HepG2 (cell line): ENCODE measurements around the gene ZSCAN26. TPM values are rescaled to one million over a fixed set of nuclear protein-coding genes. Genes with fewer than 3 reads are reported as not detected.
A peak's percentile ranks its signal among the peaks of the same experiment; 100 is the strongest.

Experiments used
- ARID4A ChIP-seq: sonication (generic); formaldehyde crosslinking; IDR thresholded peaks from 2 replicates; pipeline ENCODE4 v1.5.0; 2020; ENCODE audit warnings: mild to moderate bottlenecking, missing genetic modification reagents, borderline replicate concordance
- FOXM1 ChIP-seq: sonication (generic); formaldehyde crosslinking; IDR thresholded peaks from 2 replicates; pipeline ENCODE4 v1.5.0; 2020; ENCODE audit warnings: missing genetic modification reagents
- HNF1B ChIP-seq: sonication (generic); formaldehyde crosslinking; IDR thresholded peaks from 2 replicates; pipeline ENCODE4 v1.5.1; 2020; ENCODE audit warnings: mild to moderate bottlenecking, moderate library complexity, missing genetic modification reagents
- MLLT10 ChIP-seq: sonication (generic); formaldehyde crosslinking; IDR thresholded peaks from 2 replicates; pipeline ENCODE4 v1.4.0; 2020; ENCODE audit warnings: missing genetic modification reagents
- POLR2A ChIP-seq, 2 experiments: IDR thresholded peaks; 2 replicates each; pipeline ENCODE4 v1.6.1; 2011; ENCODE audit warnings: low read depth in 2 of 2, low read length in 2 of 2, mild to moderate bottlenecking in 1 of 2, moderate library complexity in 1 of 2; ENCODE audit not compliant: insufficient read depth in 1 of 2
- SOX6 ChIP-seq, 2 experiments: fragments of 450-650 bp in 1 of 2; sonication (generic) in 1 of 2; formaldehyde crosslinking in 1 of 2; IDR thresholded peaks; 2 replicates each; pipeline versions ENCODE4 v1.4.0 to v1.6.1; 2017 to 2020; ENCODE audit warnings: antibody characterized with exemption in 1 of 2, mild to moderate bottlenecking in 1 of 2, missing genetic modification reagents in 1 of 2
- YEATS4 ChIP-seq: sonication (generic); formaldehyde crosslinking; IDR thresholded peaks from 2 replicates; pipeline ENCODE4 v1.4.0; 2020; ENCODE audit warnings: missing genetic modification reagents, borderline replicate concordance
- ZFAT ChIP-seq: sonication (generic); formaldehyde crosslinking; conservative IDR thresholded peaks from 2 replicates; pipeline ENCODE4 v1.8.1; 2023; ENCODE audit warnings: missing genetic modification reagents, inconsistent platforms
- ZFP36L1 ChIP-seq: sonication (generic); formaldehyde crosslinking; IDR thresholded peaks from 2 replicates; pipeline ENCODE4 v1.8.0; 2022; ENCODE audit warnings: mild to moderate bottlenecking, missing genetic modification reagents, moderate library complexity
- ZNF235 ChIP-seq: sonication (generic); formaldehyde crosslinking; IDR thresholded peaks from 2 replicates; pipeline ENCODE4 v1.8.1; 2023; ENCODE audit warnings: mild to moderate bottlenecking, missing genetic modification reagents, borderline replicate concordance
- ZNF839 ChIP-seq: sonication (generic); formaldehyde crosslinking; IDR thresholded peaks from 2 replicates; pipeline ENCODE4 v1.4.0; 2020; ENCODE audit warnings: missing genetic modification reagents, mild to moderate bottlenecking, borderline replicate concordance
- polyA plus RNA-seq, 8 experiments: library from polyadenylated mRNA; depleted of rRNA in 3 of 8; stranded (reverse) in 7 of 8; unstranded in 1 of 8; fragments of >200 nt; fragmentation: Illumina TruSeq in 4 of 8; extraction: Trizol in 4 of 8; gene quantifications; 2 replicates each; pipeline versions ENCODE4 v1.2.1 to v1.2.3, GENCODE V29; 2011 to 2016; ENCODE audit warnings: low read depth in 4 of 8, missing spikeins in 1 of 8, mixed read lengths in 1 of 8; ENCODE audit not compliant: insufficient read depth in 1 of 8
- total RNA-seq, 5 experiments: library from RNA; depleted of rRNA; stranded (reverse); fragments of >200 nt; fragmentation: Illumina TruSeq; extraction: Trizol; gene quantifications; 2 replicates each; pipeline ENCODE4 v1.2.3, GENCODE V29; 2016; ENCODE audit warnings: low read depth in 1 of 5
- TF ChIP-seq, protein P1 (sequence below): sonication (generic); formaldehyde crosslinking; IDR thresholded peaks from 2 replicates; pipeline ENCODE4 v1.5.1; 2020; ENCODE audit warnings: missing genetic modification reagents, mild to moderate bottlenecking, borderline replicate concordance
- TF ChIP-seq, protein P2 (sequence below): sonication (generic); formaldehyde crosslinking; IDR thresholded peaks from 2 replicates; pipeline ENCODE4 v1.4.0; 2020; ENCODE audit warnings: low read depth, mild to moderate bottlenecking, missing genetic modification reagents
- TF ChIP-seq, protein P3 (sequence below): sonication (generic); formaldehyde crosslinking; IDR thresholded peaks from 2 replicates; pipeline ENCODE4 v1.4.0; 2020; ENCODE audit warnings: mild to moderate bottlenecking, missing genetic modification reagents
- TF ChIP-seq, protein P4 (sequence below): sonication (generic); formaldehyde crosslinking; IDR thresholded peaks from 2 replicates; pipeline ENCODE4 v1.4.0; 2020; ENCODE audit warnings: missing genetic modification reagents, low read depth, mild to moderate bottlenecking, borderline replicate concordance

ZSCAN26 gene
- total and polyA plus RNA-seq, 2 of the 13 experiments (the other 11 are each of a cell fraction or from before 2014, with no cell fraction given): 12.0 to 15.6 TPM

- TF ChIP-seq ARID4A (CRISPR knock-in tag) (no peak; the same call in 1 of the 2 replicates), ZNF235 (no peak), POLR2A (IDR thresholded peaks at IDR 0.05; ENCODE audit: insufficient read depth in 1 of 2, low read depth in 2 of 2, low read length in 2 of 2) (peak in 1 of 2 experiments; percentile 22; a peak in 1 of 4 replicates), ZFP36L1 (CRISPR knock-in tag) (no peak), YEATS4 (CRISPR knock-in tag) (peak; percentile 65; the same call in 1 of the 2 replicates), ZNF839 (no peak), ZFAT (CRISPR knock-in tag) (no peak), MLLT10 (CRISPR knock-in tag) (no peak), SOX6 (IDR thresholded peaks at IDR 0.05) (no peak), SOX6 (CRISPR knock-in tag; IDR thresholded peaks at IDR 0.05) (peak; percentile 82), HNF1B (CRISPR knock-in tag) (peak; percentile 84), FOXM1 (CRISPR knock-in tag) (no peak)
- TF ChIP-seq, protein P1, sequence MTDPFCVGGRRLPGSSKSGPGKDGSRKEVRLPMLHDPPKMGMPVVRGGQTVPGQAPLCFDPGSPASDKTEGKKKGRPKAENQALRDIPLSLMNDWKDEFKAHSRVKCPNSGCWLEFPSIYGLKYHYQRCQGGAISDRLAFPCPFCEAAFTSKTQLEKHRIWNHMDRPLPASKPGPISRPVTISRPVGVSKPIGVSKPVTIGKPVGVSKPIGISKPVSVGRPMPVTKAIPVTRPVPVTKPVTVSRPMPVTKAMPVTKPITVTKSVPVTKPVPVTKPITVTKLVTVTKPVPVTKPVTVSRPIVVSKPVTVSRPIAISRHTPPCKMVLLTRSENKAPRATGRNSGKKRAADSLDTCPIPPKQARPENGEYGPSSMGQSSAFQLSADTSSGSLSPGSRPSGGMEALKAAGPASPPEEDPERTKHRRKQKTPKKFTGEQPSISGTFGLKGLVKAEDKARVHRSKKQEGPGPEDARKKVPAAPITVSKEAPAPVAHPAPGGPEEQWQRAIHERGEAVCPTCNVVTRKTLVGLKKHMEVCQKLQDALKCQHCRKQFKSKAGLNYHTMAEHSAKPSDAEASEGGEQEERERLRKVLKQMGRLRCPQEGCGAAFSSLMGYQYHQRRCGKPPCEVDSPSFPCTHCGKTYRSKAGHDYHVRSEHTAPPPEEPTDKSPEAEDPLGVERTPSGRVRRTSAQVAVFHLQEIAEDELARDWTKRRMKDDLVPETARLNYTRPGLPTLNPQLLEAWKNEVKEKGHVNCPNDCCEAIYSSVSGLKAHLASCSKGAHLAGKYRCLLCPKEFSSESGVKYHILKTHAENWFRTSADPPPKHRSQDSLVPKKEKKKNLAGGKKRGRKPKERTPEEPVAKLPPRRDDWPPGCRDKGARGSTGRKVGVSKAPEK: no peak
- TF ChIP-seq, protein P2, sequence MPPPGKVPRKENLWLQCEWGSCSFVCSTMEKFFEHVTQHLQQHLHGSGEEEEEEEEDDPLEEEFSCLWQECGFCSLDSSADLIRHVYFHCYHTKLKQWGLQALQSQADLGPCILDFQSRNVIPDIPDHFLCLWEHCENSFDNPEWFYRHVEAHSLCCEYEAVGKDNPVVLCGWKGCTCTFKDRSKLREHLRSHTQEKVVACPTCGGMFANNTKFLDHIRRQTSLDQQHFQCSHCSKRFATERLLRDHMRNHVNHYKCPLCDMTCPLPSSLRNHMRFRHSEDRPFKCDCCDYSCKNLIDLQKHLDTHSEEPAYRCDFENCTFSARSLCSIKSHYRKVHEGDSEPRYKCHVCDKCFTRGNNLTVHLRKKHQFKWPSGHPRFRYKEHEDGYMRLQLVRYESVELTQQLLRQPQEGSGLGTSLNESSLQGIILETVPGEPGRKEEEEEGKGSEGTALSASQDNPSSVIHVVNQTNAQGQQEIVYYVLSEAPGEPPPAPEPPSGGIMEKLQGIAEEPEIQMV (CRISPR knock-in tag): peak; percentile 81; the same call in 1 of the 2 replicates
- TF ChIP-seq, protein P3, sequence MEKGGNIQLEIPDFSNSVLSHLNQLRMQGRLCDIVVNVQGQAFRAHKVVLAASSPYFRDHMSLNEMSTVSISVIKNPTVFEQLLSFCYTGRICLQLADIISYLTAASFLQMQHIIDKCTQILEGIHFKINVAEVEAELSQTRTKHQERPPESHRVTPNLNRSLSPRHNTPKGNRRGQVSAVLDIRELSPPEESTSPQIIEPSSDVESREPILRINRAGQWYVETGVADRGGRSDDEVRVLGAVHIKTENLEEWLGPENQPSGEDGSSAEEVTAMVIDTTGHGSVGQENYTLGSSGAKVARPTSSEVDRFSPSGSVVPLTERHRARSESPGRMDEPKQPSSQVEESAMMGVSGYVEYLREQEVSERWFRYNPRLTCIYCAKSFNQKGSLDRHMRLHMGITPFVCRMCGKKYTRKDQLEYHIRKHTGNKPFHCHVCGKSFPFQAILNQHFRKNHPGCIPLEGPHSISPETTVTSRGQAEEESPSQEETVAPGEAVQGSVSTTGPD: 0 out of 2 replicates have a peak, but pooled peaks have one; percentile 53
- TF ChIP-seq, protein P4, sequence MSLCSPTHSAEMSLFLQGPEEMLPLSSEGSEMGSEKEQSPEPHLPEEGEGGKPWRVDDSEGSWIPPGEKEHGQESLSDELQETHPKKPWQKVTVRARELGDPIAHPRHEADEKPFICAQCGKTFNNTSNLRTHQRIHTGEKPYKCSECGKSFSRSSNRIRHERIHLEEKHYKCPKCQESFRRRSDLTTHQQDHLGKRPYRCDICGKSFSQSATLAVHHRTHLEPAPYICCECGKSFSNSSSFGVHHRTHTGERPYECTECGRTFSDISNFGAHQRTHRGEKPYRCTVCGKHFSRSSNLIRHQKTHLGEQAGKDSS (CRISPR knock-in tag): peak; percentile 99
These were observed 57.0 kb downstream of the ZSCAN26 start (continued) for GRCh38 chr6:28323813-28324424.
